CD4-positive, alpha-beta T cell treated with Interleukin-15 for 4 hours (primary cell): ENCODE results near the gene DMTF1.
"Not testable (repeated sequence)": the region's sequence is repeated elsewhere in the genome, so short reads cannot be mapped to it uniquely, and the experiment has no call there.

Experiments
- DNase-seq: peaks from one replicate; pipeline ENCODE4 v3.0.0-alpha.2; 2020; ENCODE audit warnings: low spot score

DMTF1 gene

DNA sequence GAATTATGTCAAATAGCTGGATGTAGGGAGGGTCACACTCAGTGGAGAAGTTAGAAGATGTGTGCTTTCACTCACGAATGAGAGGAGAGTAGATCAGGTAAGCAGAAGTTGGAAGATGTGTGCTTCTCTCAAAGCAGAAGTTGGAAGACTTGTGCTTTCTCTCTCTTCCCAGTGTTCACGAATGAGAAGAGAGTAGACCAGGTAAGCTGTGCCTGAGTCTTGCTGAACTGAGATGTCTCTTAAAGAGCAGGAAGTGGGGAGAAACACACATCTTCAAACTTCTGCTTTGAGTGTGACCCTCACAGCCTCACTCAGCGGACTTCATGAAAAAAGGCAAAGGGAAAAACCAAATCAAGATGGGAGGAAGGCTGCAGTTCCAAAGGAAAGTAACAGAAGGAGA is 74.2 kb downstream of the DMTF1 start:
- DNase-seq: no peak

DNA sequence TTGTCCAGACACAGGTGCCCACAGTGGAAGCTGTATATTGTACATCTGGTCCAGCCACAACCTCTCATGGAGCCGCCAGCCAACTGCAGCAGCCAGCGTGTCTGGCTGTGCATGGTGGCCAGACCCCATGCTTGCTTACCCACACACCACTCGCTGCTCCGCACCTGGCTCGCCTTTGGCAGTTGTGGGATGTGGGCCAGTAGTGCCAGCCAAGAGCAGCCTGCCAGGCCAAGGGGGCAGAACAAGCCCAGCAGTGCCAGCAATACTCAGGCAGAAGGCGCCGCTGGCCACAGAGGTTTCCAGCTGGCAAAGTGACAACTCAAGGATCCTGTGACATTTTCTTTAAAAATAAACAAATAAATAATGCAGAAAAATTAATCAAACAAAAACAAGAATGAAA is 79.0 kb downstream of the DMTF1 start:
- no peak for DNase-seq

- DNase-seq: no peak
Measured at GRCh38 chr7:87231711-87232110, 79.5 kb downstream of the DMTF1 start.

- no peak for DNase-seq
Measured at GRCh38 chr7:87234949-87235348, 82.7 kb downstream of the DMTF1 start.

DNA sequence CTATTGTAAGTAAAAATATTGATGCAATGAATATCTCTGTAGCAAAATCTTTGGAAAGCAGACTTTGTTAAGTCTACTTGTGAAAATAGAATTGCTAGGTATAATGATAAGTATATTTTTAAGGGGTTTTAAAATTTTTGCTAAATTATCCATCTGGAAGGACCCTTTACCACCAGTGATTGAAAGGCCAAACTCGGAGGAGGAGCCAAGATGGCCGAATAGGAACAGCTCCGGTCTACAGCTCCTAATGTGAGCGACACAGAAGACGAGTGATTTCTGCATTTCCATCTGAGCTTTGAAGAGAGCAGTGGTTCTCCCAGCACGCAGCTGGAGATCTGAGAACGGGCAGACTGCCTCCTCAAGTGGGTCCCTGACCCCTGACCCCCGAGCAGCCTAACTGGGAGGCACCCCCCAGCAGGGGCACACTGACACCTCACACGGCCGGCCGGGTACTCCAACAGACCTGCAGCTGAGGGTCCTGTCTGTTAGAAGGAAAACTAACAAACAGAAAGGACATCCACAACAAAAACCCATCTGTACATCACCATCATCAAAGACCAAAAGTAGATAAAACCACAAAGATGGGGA is 86.3 kb downstream of the DMTF1 start:
- DNase-seq: not testable (repeated sequence)

GRCh38 chr7:87245671-87246070 is 93.4 kb downstream of the DMTF1 start:
- not testable (repeated sequence) for DNase-seq
